ENCODE data around the gene TMF1. TPM values are rescaled to one million over a fixed set of nuclear protein-coding genes. Genes with fewer than 3 reads are reported as not detected.

The TMF1 gene
- total and polyA plus RNA-seq, 2 donors (not counting 1 experiment from before 2014, with no cell fraction given), result 27.5 to 51.5 TPM

GRCh38 chr3:69065318-69065964 lies 13.3 kb upstream of the TMF1 start:
- no peak for DNase-seq (ENCODE audit: low read depth in 2 of 2)
- no peak for TF ChIP-seq CTCF (conservative IDR thresholded peaks at IDR 0.05 in 1 of 2, IDR thresholded peaks at IDR 0.05 in 1 of 2; ENCODE audit: low read depth in 1 of 2, low read length in 2 of 2)
- TF ChIP-seq EZH2 (IDR thresholded peaks at IDR 0.05; ENCODE audit: low read length, missing control alignments), result no peak
- Histone ChIP-seq H3K4me1 (ENCODE audit: control insufficient read depth, extremely low read depth, insufficient read depth, low read length) (no peaks in the 10 kb centered on the region), H3K9ac (ENCODE audit: insufficient read depth, low read length) (no peak overlapping the region), H3K9me3 (ENCODE audit: control insufficient read depth, insufficient read depth, low read depth, low read length) (no peaks in the 10 kb centered on the region), H4K20me1 (ENCODE audit: control insufficient read depth, extremely low read depth, insufficient read depth, low read length) (no peaks in the 10 kb centered on the region), H3K27ac (ENCODE audit: insufficient read depth, low read length) (no peak overlapping the region), H3K27me3 (ENCODE audit: control insufficient read depth, insufficient read depth, low read length) (no peaks in the 10 kb centered on the region), H3K4me3 (replicated peaks in 1 of 4; ENCODE audit: control extremely low read depth in 1 of 4, insufficient read depth in 1 of 4, low read depth in 3 of 4, low read length in 4 of 4) (no peak overlapping the region), H2AFZ (ENCODE audit: low read length) (no peak overlapping the region), H3K79me2 (ENCODE audit: control insufficient read depth, insufficient read depth, low read length) (no peaks in the 10 kb centered on the region), H3K36me3 (ENCODE audit: control insufficient read depth, insufficient read depth, low read length) (peaks cover 2% of the 10 kb centered on the region), H3K4me2 (ENCODE audit: extremely low read depth, insufficient read depth, low read length) (no peak overlapping the region)

- H2AFZ ChIP-seq (ENCODE audit: low read length), result no peak overlapping the region
- no peak overlapping the region for H3K27ac ChIP-seq (ENCODE audit: insufficient read depth, low read length)
- peaks cover 5% of the 10 kb centered on the region for H3K36me3 ChIP-seq (ENCODE audit: control insufficient read depth, insufficient read depth, low read length)
- no peaks in the 10 kb centered on the region for H3K9me3 ChIP-seq (ENCODE audit: control insufficient read depth, insufficient read depth, low read depth, low read length)
- no peaks in the 10 kb centered on the region for H3K79me2 ChIP-seq (ENCODE audit: control insufficient read depth, insufficient read depth, low read length)
- H3K9ac ChIP-seq (ENCODE audit: insufficient read depth, low read length), result no peak overlapping the region
- no peak overlapping the region for H3K4me3 ChIP-seq (replicated peaks in 1 of 4; ENCODE audit: control extremely low read depth in 1 of 4, insufficient read depth in 1 of 4, low read depth in 3 of 4, low read length in 4 of 4)
- H3K27me3 ChIP-seq (ENCODE audit: control insufficient read depth, insufficient read depth, low read length), result no peaks in the 10 kb centered on the region
- DNase-seq (ENCODE audit: low read depth in 2 of 2), result no peak
- no peaks in the 10 kb centered on the region for H3K4me1 ChIP-seq (ENCODE audit: control insufficient read depth, extremely low read depth, insufficient read depth, low read length)
- no peak for TF ChIP-seq CTCF (conservative IDR thresholded peaks at IDR 0.05 in 1 of 2, IDR thresholded peaks at IDR 0.05 in 1 of 2; ENCODE audit: low read depth in 1 of 2, low read length in 2 of 2)
- TF ChIP-seq EZH2 (IDR thresholded peaks at IDR 0.05; ENCODE audit: low read length, missing control alignments), result no peak
- no peak overlapping the region for H3K4me2 ChIP-seq (ENCODE audit: extremely low read depth, insufficient read depth, low read length)
- H4K20me1 ChIP-seq (ENCODE audit: control insufficient read depth, extremely low read depth, insufficient read depth, low read length), result no peaks in the 10 kb centered on the region
Observed at GRCh38 chr3:69063636-69064035, 11.5 kb upstream of the TMF1 start.

- Histone ChIP-seq H3K27ac (ENCODE audit: insufficient read depth, low read length) (no peak overlapping the region), H3K4me3 (replicated peaks in 1 of 4; ENCODE audit: control extremely low read depth in 1 of 4, insufficient read depth in 1 of 4, low read depth in 3 of 4, low read length in 4 of 4) (no peak overlapping the region), H3K9ac (ENCODE audit: insufficient read depth, low read length) (no peak overlapping the region), H3K9me3 (ENCODE audit: control insufficient read depth, insufficient read depth, low read depth, low read length) (no peaks in the 10 kb centered on the region), H3K79me2 (ENCODE audit: control insufficient read depth, insufficient read depth, low read length) (no peaks in the 10 kb centered on the region), H3K36me3 (ENCODE audit: control insufficient read depth, insufficient read depth, low read length) (peaks cover 5% of the 10 kb centered on the region), H2AFZ (ENCODE audit: low read length) (no peak overlapping the region), H3K4me1 (ENCODE audit: control insufficient read depth, extremely low read depth, insufficient read depth, low read length) (no peaks in the 10 kb centered on the region), H3K4me2 (ENCODE audit: extremely low read depth, insufficient read depth, low read length) (no peak overlapping the region), H4K20me1 (ENCODE audit: control insufficient read depth, extremely low read depth, insufficient read depth, low read length) (no peaks in the 10 kb centered on the region), H3K27me3 (ENCODE audit: control insufficient read depth, insufficient read depth, low read length) (no peaks in the 10 kb centered on the region)
- no peak for DNase-seq (ENCODE audit: low read depth in 2 of 2)
- no peak for TF ChIP-seq EZH2 (IDR thresholded peaks at IDR 0.05; ENCODE audit: low read length, missing control alignments)
- no peak for TF ChIP-seq CTCF (conservative IDR thresholded peaks at IDR 0.05 in 1 of 2, IDR thresholded peaks at IDR 0.05 in 1 of 2; ENCODE audit: low read depth in 1 of 2, low read length in 2 of 2)
Observed at GRCh38 chr3:69059688-69060087, 7.6 kb upstream of the TMF1 start.
